ENCODE data around the gene RASGRP1.

RASGRP1 gene

DNA sequence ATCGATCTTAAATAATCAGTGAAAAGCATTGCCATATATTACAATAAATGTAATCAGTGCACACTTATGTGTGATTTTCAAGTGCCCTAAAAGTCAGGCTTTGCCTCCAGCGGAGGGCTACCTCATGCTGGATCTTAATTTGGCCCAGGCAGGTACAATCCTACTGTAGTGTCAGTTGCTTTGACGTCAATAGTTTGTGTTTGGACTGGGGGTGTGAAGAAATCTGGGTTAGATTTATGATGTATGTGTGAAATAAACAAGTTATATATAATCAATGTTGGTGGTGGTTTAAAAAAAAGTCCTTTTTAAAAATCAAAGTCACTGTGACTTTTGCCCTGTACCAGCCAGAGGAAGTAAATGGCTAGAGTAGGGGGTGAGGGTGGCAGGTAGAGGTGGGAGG lies 14.0 kb upstream of the RASGRP1 start:
- Mint-ChIP-seq H3K36me3 (ENCODE audit: low read depth) (no peaks in the 10 kb centered on the region), H3K9me3 (peaks cover 34% of the 10 kb centered on the region), H3K27ac (no peak overlapping the region), H3K4me1 (no peaks in the 10 kb centered on the region), H3K27me3 (ENCODE audit: low read depth, poor library complexity) (peaks cover 13% of the 10 kb centered on the region), H3K4me3 (no peak overlapping the region)
- no peak for DNase-seq
- TF ChIP-seq, protein P1, sequence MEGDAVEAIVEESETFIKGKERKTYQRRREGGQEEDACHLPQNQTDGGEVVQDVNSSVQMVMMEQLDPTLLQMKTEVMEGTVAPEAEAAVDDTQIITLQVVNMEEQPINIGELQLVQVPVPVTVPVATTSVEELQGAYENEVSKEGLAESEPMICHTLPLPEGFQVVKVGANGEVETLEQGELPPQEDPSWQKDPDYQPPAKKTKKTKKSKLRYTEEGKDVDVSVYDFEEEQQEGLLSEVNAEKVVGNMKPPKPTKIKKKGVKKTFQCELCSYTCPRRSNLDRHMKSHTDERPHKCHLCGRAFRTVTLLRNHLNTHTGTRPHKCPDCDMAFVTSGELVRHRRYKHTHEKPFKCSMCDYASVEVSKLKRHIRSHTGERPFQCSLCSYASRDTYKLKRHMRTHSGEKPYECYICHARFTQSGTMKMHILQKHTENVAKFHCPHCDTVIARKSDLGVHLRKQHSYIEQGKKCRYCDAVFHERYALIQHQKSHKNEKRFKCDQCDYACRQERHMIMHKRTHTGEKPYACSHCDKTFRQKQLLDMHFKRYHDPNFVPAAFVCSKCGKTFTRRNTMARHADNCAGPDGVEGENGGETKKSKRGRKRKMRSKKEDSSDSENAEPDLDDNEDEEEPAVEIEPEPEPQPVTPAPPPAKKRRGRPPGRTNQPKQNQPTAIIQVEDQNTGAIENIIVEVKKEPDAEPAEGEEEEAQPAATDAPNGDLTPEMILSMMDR (IDR thresholded peaks at IDR 0.05) = no peak

DNA sequence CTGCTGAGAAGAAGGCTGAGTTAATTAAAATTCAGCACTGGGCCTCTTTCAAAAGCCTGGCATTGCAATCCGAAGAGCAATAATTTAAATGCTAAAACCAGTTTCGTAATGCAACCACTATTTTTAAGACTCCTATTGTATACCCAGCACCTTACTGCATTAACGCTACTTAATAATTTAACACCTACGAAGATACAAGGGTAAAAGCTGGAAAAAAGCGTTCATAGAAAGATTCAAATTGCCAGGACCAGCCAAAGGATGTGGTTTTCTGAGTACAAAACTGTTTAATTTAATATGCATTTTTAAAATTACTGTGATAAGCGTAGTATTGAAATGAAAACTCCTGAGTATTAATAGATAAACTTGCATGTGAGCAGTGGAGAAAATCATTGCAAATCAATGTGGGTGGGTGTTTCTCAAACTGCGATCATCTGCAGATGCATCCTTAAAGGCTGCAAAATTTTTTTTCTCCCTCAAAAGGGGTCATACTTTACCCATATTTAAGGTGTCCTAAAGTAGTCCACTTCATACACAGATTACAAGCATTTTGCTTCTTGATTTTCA lies 12.9 kb upstream of the RASGRP1 start:
- no peak for DNase-seq
- Mint-ChIP-seq H3K27ac (no peak overlapping the region), H3K9me3 (peaks cover 24% of the 10 kb centered on the region), H3K4me3 (no peak overlapping the region), H3K27me3 (ENCODE audit: low read depth, poor library complexity) (peaks cover 19% of the 10 kb centered on the region), H3K4me1 (no peaks in the 10 kb centered on the region), H3K36me3 (ENCODE audit: low read depth) (no peaks in the 10 kb centered on the region)
- TF ChIP-seq, protein P1 (IDR thresholded peaks at IDR 0.05) = no peak

GRCh38 chr15:38576837-38577236 lies 12.2 kb upstream of the RASGRP1 start:
- DNase-seq = no peak
- Mint-ChIP-seq H3K4me1 (no peaks in the 10 kb centered on the region), H3K9me3 (peaks cover 24% of the 10 kb centered on the region), H3K27ac (no peak overlapping the region), H3K4me3 (no peak overlapping the region), H3K36me3 (ENCODE audit: low read depth) (no peaks in the 10 kb centered on the region), H3K27me3 (ENCODE audit: low read depth, poor library complexity) (peaks cover 23% of the 10 kb centered on the region)
- TF ChIP-seq, protein P1 (IDR thresholded peaks at IDR 0.05) = no peak

DNA sequence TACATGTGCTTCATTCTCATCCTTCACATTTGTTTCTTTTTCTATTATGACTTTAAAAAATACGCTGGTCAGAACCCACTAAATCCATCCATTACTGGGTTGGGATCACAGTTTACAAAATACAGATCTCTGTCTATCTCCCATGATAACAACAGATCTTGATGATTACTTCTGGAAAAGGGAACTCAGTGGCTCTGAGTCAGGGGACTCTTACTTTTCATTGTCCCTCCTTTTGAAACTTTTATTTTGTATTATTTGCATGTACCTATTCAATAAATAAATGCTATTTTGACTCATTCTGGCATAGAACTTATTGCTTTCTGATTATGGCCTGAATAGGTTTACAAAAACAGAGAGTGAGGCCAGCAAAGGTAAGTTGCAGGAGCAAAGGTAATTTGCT lies 11.6 kb upstream of the RASGRP1 start:
- Mint-ChIP-seq H3K36me3 (ENCODE audit: low read depth) (no peaks in the 10 kb centered on the region), H3K27ac (no peak overlapping the region), H3K4me1 (no peaks in the 10 kb centered on the region), H3K27me3 (ENCODE audit: low read depth, poor library complexity) (peaks cover 23% of the 10 kb centered on the region), H3K4me3 (no peak overlapping the region), H3K9me3 (peaks cover 22% of the 10 kb centered on the region)
- TF ChIP-seq, protein P1 (IDR thresholded peaks at IDR 0.05) = no peak
- no peak for DNase-seq

- Mint-ChIP-seq H3K36me3 (ENCODE audit: low read depth) (no peaks in the 10 kb centered on the region), H3K27me3 (ENCODE audit: low read depth, poor library complexity) (peaks cover 78% of the 10 kb centered on the region), H3K4me1 (peaks cover 5% of the 10 kb centered on the region), H3K27ac (no peak overlapping the region), H3K4me3 (peak overlapping the region; percentile 80), H3K9me3 (peaks cover 8% of the 10 kb centered on the region)
- no peak for DNase-seq
- TF ChIP-seq, protein P1 (IDR thresholded peaks at IDR 0.05) = no peak
Observed at GRCh38 chr15:38565287-38565670, 665 bp upstream of the RASGRP1 start.
